GM21576 (cell line): ENCODE data around the gene GABBR2.

Experiments
- ATAC-seq: cut with Tn5 transposase; IDR thresholded peaks from one replicate; pipeline ENCODE4 v1.9.1; 2021; ENCODE audit warnings: mild to moderate bottlenecking, moderate library complexity; ENCODE audit not compliant: unreplicated experiment

The GABBR2 gene

DNA sequence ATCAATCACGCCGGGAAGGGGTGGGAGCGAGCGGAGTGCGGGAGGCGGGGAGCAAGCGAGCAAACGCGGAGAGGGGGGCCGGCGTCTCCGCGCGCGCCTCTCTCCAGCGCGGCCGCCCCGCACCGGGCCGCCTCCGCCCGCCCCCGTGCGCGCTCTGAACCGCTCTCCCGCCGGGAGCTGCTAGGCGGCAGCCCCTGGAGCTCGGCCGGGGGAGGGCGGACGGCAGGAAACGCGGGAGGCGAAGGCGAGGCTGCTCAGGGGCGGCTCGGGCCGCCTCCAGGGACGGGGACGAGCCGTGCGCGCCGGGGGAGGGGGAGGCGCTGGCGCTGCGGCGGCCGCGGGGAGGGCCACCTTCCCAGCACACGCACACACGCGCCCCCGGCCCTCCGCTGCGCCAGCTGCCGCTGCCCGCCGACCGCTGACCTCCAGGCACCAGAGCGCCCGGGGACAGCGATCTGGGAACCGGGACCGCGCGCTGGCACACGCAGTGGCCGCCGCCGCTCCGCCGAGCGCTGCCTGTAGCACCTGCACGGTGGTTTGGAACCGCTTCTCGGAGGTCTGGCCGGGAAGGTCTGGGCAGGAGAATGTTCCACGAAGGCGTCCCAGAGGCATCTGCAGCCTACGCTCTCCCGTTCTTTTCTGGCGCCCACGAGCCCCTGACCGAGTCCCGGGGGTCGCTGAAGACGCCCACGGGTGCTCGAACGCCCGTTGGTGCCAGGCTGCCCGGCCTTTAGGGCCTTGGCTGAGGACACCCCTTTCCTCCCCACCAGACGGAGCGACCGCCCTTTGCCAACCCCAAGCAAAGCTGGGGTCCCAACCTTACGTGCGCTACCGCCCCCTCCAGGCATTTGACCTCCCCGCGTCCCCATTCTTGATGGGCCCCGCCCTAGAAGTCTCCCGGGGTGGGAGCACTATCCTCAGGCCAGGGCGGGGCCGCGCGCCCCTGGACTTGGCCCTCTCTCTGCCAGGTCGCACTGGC, at the start of gene GABBR2:
Gene GABBR2, minus strand, starts transcription at position 3 of the 979 bp plus-strand sequence. CDS start 198 bp downstream, outside the sequence.
- ATAC-seq = no peak

DNA sequence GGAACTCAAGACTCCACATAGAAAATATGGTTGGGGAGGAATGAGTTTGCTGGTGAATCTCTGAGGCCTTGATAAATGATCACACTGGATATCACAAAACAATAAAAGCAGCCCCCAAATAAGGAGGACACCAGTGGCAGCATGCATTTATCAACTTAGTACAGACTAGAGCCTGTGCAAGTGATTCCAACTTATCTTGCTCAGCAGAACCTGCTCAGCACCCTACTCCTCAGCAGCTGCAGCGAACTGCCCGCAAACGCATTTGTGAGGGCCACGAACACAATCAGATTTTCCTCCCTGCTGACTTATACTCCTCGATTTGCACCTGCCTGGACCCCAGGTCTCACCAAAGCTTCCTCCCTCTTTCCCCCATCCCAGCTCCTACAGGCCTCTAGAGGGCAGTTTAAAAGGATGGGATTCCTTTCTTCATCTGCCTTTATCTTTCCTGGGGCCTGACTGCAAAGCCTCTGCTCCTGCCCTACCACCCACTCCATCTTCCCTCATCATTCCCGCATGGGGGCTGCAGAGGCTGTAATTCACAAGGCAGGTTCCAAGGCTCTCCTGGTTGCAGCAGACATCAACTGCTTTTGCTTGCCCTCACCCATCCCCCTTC, 46.4 kb upstream of the GABBR2 start:
- ATAC-seq = no peak

DNA sequence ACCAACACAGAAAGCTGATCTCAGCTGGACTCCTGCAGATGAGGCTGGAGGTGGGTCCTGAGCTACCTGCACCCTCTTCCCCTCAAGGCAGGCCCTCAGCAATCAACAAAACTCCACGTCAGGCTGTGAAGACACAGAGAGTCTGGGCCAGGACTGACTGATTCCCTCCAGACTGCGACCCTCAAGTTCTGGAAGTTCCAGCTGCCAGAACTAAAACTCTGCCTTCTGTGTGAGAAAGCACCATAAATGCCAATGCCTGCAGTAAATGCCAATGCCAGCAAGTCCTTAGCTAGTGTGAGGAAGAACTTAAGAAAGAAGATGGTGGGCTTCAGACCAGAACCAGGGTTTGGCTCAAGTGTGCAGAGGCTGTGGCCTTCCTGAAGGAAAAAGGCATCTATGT, 42.5 kb upstream of the GABBR2 start:
- ATAC-seq = no peak

DNA sequence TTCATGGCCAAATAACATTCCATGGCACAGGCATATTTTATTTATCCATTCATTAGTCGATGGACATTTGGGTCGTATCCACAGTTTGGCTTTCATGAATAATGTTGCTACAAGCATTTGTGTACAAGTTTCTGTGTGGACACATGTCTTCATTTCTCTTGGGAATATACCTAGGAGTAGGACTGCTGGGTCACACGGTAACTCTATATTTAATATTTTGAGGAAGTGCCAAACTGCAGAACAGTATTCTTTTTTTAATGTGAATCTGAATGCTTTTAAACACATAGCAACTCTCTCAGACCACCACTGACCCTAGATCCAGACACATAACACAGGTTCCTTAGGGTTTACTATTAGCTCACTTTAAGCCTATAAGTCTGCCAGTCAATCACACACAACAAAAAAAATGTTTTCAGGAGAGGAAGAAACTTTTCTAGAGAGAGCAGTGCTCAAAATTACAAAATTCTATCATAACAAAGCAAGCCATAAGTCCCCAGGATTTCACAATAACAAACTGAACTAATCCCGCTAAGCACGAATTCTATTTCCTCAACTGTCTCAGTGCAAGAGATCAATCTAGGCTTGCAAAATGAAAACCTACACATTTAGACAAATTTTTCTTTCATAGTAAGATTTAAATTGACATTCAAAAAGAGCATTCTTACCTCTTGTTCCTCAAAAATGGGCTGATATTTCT, 41.8 kb upstream of the GABBR2 start:
- ATAC-seq = no peak

DNA sequence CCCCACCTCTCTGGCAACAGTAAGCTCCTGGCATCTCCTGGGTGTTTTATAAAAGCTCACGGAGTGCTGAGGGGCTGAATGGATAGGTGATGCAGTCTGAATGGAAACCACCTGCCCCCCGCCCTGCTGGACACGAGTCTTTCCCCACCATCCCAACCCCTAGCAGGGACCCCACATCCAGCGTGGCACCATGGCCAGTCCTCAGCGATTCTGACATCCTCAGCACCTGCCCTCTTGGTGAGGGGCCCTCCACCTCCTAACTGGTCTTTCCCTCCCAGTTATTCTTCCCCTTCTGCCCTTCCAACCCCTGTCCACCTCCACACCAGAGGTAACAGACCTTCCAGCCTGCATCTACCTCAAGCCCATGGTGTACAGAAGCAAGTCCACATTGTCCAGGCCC, 38.7 kb upstream of the GABBR2 start:
- ATAC-seq = no peak

DNA sequence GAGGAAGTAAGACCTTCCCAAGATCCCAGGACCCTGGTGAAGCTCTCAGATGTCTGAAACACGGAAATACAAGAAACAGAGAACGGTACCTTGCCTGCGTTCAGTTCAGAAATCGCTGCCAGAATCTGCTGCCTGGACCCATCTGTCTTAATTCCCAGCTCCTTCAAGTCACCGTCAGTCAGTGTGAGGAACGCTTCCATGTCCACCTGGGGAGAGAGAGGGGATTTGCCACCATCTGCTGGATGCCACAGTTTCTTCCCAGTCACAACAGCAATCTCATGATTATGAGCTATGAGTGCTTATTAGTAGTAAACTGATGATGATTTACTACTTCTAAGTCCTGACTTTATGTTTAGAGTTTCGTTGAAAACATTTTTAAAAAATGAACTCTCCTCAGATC, 36.7 kb upstream of the GABBR2 start:
- no peak for ATAC-seq

DNA sequence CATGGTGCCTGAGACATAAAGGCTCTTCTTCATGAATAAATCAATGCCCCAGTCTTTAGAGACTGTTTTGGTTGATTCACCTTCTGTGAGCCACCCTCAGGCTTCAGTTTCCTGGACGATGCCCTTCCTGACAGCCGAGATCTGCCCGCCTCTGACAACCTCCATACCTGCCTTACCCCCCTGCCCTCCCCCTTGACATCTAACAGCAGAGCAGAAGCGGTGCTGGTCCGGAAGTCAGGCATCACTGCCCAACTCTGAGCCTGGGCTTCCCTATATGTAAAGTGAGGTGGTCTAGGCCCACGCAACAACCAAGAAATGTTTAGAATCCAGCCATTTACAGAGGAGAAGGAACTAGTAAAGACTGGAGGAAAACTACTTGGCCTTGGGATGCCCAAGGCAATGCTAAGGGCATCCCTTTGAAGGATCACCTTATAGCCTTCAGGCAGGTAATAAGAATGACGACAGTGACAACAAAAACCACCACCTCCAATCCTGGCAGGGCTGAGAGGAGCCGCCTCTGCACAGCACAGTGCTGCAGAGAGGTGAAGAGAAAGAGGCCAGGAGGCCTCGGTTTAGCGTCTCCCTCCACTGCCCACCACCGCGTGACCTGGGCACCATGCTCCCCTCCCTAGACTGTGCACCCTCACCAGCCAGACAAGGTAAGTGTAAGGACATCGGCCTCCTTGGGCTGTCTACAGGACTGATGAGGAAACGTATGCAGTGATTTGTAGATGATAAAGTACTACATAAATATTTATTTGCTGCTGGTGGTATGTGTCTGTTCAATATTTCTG, 35.3 kb upstream of the GABBR2 start:
- no peak for ATAC-seq

DNA sequence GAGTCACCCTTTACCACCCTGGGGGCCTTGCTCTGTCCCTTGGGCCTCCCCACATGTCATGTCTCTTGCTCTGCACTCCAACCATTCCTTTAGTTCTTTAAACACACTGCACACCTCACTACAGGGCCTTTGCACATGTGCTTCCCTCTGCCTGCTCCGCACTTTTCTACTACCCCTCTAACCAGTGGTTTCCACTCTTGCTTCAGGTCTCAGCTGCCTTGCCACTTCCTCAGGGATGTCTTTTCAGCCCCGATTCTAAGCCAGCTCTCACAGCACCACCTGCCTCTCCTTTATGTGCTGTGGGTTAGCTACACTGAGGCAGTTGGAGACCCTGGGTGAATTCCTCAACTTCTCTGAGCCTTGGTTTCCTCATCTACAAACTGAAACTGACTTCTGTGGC, 34.6 kb upstream of the GABBR2 start:
- ATAC-seq = no peak

DNA sequence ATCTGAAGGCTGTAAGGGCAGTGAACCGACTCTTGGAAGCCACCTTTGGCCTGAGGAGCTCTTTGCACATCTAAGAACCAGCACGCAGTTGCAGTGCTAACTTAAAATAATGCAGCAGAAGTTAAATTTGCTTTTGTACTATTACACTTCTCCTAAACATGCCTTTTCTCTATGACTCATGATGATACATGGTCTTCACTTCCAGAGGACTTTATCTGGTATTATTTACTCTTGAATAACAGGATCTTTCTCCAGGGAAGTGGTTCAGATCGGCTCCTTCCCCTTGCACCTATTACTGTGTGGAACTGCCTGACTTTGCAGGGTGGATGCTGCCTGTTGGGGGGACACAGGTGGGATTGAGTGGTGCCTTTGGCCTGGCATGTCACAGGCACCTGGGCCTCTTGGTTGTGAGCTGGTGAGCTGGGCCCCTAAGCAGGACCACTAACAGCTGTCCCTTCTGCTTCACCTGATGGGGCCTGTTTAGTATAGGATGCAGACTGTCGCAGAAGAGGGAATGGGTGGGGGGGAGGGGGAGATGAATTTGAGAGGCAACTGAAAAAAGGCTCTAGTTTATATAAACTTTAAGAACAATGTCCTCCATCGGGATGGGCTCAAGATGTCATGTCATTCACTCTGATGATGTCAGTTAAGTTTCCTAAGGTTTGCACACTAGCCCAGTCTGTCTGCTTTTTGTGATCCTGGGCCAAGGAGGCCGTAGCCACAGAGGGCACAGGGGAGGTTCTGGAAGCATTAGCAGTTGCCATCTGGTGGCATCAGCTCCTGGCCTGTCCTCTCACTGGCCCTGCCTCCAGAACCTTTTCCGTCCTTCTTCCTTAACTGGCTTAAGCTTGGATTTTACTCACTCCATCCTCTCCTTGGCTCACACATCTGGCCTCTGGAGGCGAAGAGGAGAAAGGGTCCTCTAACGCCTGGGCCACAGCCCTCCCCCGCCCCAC, 33.9 kb upstream of the GABBR2 start:
- ATAC-seq = no peak

DNA sequence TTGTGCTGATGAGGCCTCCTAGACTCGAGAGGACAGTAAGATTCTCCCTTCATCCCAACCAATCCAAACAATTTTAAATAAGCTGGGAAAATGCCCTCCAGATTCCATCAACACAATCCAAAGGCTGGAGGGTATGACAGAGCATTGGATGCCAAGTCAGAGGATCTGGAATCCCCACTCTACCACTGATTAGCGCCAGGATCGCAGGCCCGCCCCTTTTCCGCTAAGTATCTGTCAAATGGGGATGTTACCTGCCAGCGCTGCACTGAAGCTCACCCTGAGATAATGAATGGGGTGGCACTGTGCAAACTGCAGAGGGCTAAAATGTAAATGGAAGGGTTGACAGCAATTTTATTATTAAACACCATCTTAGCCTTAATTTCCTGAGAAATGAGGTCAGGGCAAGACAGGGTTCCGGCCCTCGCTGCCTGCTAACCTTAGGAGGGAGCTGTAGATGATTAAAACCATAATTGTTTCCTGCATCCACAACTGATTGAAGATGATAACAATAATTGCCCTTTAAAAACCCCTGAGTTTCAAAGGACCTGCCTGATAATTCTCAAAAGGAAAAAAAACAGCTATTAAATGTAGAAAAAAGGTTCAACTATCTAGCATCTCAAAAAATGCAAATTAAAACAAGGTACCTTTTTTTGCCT, 31.6 kb upstream of the GABBR2 start:
- no peak for ATAC-seq

DNA sequence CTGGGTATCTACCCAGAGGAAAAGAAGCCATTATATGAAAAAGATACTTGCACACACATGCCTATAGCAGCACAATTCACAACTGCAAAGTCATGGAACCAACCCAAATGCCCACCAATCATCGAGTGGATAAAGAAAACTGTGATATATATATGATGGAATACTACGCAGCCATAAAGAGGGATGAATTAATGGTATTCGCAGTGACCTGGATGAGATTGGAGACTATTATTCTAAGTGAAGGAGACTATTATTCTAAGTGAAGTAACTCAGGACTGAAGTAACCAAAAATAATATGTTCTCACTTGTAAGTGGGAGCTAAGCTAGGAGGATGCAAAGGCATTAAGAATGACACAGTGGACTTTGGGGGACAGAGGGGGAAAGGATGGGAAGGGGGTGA, 30.0 kb upstream of the GABBR2 start:
- no peak for ATAC-seq

DNA sequence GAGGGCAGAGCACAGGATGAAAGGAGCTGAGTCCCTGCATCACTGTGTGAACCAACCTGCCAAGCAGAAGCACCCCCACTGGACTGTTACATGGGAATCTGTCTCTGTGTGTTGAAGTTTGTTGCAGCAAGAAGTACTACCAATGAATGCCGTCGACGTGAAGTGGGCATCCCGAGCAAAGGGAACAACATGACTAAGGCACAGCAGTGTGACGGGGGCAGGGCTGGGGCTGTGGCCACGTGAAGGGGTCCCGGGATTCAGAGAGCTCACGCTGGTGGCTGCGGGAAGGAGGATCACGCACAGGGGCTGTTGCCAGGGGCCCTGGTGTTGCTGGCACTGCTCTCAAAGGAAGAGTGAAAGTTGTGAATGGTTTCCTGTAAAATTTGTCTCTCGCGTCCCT, 27.5 kb upstream of the GABBR2 start:
- ATAC-seq = no peak

DNA sequence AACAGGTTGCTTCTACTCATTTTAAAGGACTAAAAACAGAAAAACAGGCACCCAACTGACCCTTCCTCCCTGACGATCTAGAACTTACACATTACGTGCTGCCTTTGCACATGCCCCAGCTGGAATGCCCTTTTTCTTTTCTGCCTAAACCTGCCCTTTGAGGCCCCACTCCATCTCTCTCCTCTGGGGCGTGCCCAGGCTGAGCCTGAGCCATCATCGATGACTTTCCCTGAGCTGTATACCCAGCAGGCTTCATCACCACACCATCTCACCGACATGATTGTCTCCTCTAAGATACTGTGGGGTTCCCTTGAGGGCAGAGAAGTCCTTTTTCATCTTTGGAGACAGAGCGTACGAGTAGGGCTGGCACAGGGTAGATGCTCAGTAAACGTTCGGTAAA, 24.1 kb upstream of the GABBR2 start:
- ATAC-seq = no peak

DNA sequence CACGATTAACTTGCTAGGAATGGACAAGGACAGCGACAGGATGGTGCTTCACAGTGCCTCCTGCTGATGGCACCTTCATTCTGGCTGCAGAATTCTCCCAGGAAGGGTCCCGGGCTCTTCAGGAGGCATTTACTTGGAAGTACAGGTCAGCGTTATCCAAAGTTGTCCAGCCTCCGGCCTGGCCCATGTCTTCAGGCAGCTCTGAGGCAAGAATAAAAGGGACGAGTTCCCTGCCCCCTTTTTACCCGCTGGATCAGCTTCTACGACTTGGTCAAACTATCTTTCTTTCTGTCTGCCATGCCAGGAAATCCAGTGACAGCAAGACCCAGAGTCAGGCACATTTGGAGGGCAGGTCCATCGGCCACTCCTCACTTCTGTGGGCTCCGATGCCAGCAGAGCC, 23.4 kb upstream of the GABBR2 start:
- ATAC-seq = no peak

DNA sequence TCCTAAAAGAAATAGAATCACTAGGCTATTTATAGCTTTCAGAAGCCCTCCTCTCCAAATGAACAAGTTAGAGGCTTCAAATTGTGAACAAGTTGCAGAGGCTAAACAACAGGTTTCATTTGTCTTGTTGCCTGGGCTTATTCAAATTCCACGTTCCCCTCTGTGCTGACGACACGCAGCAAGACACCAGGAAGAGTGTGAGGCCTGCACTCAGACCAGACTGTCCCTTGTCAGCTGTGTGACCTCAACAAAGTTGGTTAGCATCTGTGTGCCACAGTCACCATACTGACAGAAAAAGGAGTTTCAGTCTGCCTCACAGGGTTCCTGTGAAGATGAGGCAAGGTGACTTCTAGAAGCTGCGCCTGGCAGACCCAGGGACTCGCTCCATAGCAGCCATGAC, 22.1 kb upstream of the GABBR2 start:
- no peak for ATAC-seq

DNA sequence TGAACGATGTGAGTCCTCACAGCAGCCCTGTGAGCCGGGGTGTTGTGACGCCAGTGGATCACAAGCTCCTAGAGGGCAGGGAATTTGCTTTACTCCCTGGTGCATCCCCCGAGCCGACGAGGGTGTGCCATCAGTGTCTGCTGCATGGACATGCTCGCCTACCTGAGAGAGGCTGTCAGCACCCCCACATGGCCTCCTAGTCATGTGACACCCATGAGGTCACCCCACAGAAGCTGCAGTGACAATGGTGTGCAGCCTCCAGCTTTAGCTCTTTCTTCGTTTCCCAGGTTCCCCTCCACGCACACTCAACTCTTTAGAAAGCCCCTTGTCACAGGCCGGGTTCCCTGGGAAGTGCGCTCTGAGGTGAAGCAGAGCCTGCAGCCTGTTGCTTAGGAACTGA, 19.8 kb upstream of the GABBR2 start:
- ATAC-seq = no peak

DNA sequence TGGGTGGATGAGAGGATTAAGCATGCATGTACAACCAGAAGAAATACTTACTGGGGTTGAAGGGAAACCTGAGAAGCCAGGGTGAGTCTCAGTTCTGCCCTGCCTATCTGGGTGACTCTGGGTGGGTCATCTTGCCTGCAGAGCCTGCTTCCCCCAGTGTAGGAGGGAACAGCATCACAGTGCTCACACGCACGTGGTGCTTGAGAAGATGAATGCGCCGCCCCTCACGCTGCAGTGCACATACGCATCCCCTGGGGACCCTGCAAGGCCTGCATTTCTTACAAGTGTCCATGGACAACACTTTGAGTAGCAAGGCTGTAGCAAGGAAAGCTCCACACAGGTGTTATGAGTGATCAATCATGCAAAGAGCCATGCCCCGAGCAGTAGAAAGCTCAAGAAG, 18.7 kb upstream of the GABBR2 start:
- ATAC-seq = no peak

DNA sequence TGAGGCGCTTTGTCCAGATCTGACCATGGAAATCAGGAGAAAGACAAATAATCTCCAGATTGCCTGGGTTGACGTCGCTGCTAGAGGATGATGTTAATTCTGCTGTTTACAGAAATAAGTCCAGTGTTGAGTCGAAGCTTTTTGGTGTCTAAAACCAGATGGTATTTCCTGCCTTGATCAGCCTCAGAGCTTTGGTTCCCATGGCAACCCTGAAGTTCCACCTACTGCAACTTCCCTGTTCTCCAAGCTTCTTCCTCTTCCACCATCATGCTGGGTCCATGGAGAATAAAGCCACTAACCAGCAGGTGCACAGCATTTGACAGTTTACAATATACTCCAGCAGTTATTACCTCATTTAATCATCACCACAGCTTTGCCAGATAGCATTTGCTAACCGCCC, 18.0 kb upstream of the GABBR2 start:
- no peak for ATAC-seq

DNA sequence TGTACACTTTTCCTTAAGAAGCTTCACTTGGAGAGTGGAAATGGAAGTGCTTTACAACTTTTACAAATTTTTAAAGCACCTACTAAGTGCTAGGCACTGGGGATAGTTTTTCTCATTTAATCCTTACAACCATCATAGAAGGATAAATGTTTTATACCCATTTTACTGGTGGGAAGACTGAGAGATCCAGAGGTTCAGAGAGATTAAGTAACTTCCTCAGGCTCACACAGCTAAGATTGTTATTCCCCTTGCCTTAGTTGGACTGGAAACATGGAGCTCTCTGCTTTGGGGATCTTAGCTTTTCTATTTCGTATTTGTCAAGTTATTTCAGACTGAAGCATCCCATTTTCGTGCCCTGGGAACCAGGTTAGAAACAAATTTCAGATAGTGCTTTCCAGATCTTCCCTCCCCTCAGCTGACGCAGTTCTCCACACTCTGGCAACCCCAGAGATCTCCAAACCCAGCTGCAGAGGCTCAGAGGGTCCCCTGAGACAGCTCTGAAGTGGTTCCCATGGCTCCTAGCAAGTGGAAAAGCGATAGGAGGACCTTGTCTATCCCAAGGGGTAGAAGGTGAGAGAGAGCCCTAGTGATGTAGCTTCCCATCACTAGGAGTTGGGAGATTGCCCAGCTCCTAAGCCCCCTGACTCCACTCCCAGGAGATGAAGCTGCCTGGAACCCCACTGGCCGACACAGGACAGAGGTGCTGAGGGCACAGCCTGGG, 16.2 kb upstream of the GABBR2 start:
- ATAC-seq = no peak
